ENCODE measurements around the gene AK1. TPM values are rescaled to one million over a fixed set of nuclear protein-coding genes. Genes with fewer than 3 reads are reported as not detected.

AK1 gene
- total and polyA plus RNA-seq, 2 of the 13 experiments (the other 11 are each of a cell fraction or from before 2014, with no cell fraction given): 19.1 to 32.8 TPM

DNA sequence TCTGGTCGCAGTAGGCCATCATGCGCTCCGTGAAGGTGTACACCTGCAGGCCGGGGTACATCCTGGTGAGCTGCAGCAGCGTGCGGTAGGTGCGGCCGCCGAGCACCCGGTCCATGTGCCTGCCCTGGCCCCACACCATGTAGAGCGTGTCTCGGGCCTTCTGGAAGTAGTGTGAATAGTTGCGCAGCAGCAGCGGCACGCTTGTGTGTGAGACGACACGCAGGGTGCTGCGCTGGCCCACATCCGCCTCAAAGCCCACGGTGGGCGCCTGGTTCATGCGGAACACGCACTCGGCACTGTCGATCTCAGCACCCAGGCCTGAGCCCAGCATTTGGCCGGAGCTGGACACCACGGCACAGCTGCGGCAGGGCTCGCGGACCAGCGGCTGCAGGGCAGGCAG, 34.8 kb upstream of the AK1 start:
- FAIRE-seq: no peak
- 98% methylated on average over 16 of the region's 31 CpGs for WGBS (ENCODE audit: low lambda C conversion rate)
- peaks cover 42% of the 10 kb centered on the region for H3K4me1 ChIP-seq (ENCODE audit: insufficient read depth, low read length)
- no peak for ATAC-seq
- peaks cover 7 to 15% of the 10 kb centered on the region in 2 experiments; a peak in 4 of 5 replicates for H3K36me3 ChIP-seq (replicated peaks in 1 of 2; ENCODE audit: control insufficient read depth in 1 of 2, insufficient read depth in 2 of 2, low read length in 2 of 2)
- no peak overlapping the region for H3K4me2 ChIP-seq (ENCODE audit: low read depth, low read length)
- no peak overlapping the region for H3K9ac ChIP-seq (ENCODE audit: insufficient read depth, low read depth, low read length)
- H3K4me3 ChIP-seq (replicated peaks in 1 of 3; ENCODE audit: insufficient read depth in 1 of 3, low read depth in 2 of 3, low read length in 3 of 3): no peak overlapping the region
- no TSS peak for BruUV-seq (replicated peaks)
- in situ Hi-C loops (cut with HindIII; ENCODE audit: extremely low pct_ligation_motif_present, low pct_unique_long_range_greater_than_20kb) (no loop called here), intact Hi-C loops (cut with micrococcal nuclease; ENCODE audit: unreplicated experiment) (no loop called here)
- no peaks in the 10 kb centered on the region for H4K20me1 ChIP-seq (ENCODE audit: insufficient read depth, low read length)
- H3K79me2 ChIP-seq (ENCODE audit: insufficient read depth, low read length): peaks cover 2% of the 10 kb centered on the region
- ChIA-PET POLR2A (interaction anchor here (2.2 to 7.9 kb wide), 2 partner anchors 8 to 15 kb away, joined by 9 to 78 read pairs; no protein-coding TSS in a partner anchor), CTCF (ENCODE audit: low intra/inter-chr PET ratio, low total read pairs) (no interaction called here)
- H3K9me3 ChIP-seq (ENCODE audit: low read length): no peaks in the 10 kb centered on the region
- H2AFZ ChIP-seq (ENCODE audit: low read length): no peak overlapping the region
- H3K27me3 ChIP-seq (ENCODE audit: control insufficient read depth in 1 of 2, insufficient read depth in 2 of 2, low read length in 2 of 2): no peaks in the 10 kb centered on the region
- H3K27ac ChIP-seq (ENCODE audit: extremely low read length, insufficient read depth, low read length): no peak overlapping the region
- DNase-seq (ENCODE audit: low spot score): no peak
- TF ChIP-seq BHLHE40 (IDR thresholded peaks at IDR 0.05; ENCODE audit: low read length) (no peak), GTF2F1 (IDR thresholded peaks at IDR 0.05; ENCODE audit: low read length) (no peak), RORA (CRISPR knock-in tag; IDR thresholded peaks at IDR 0.05) (no peak), SYNCRIP (IDR thresholded peaks at IDR 0.05; ENCODE audit: insufficient read depth, low read depth, low read length) (no peak), PHF5A (CRISPR knock-in tag; IDR thresholded peaks at IDR 0.05; ENCODE audit: low read depth, unreplicated experiment) (no peak), FOXJ3 (CRISPR knock-in tag; IDR thresholded peaks at IDR 0.05; ENCODE audit: borderline replicate concordance) (no peak), ZFP82 (CRISPR knock-in tag; IDR thresholded peaks at IDR 0.05; ENCODE audit: borderline replicate concordance) (no peak), ZNF33B (CRISPR knock-in tag; IDR thresholded peaks at IDR 0.05) (no peak)
- TF ChIP-seq, protein P1, sequence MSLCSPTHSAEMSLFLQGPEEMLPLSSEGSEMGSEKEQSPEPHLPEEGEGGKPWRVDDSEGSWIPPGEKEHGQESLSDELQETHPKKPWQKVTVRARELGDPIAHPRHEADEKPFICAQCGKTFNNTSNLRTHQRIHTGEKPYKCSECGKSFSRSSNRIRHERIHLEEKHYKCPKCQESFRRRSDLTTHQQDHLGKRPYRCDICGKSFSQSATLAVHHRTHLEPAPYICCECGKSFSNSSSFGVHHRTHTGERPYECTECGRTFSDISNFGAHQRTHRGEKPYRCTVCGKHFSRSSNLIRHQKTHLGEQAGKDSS (CRISPR knock-in tag; IDR thresholded peaks at IDR 0.05; ENCODE audit: borderline replicate concordance, low read depth): no peak
- TF ChIP-seq, protein P2, sequence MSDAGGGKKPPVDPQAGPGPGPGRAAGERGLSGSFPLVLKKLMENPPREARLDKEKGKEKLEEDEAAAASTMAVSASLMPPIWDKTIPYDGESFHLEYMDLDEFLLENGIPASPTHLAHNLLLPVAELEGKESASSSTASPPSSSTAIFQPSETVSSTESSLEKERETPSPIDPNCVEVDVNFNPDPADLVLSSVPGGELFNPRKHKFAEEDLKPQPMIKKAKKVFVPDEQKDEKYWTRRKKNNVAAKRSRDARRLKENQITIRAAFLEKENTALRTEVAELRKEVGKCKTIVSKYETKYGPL (CRISPR knock-in tag; IDR thresholded peaks at IDR 0.05): no peak
- TF ChIP-seq, protein P3, sequence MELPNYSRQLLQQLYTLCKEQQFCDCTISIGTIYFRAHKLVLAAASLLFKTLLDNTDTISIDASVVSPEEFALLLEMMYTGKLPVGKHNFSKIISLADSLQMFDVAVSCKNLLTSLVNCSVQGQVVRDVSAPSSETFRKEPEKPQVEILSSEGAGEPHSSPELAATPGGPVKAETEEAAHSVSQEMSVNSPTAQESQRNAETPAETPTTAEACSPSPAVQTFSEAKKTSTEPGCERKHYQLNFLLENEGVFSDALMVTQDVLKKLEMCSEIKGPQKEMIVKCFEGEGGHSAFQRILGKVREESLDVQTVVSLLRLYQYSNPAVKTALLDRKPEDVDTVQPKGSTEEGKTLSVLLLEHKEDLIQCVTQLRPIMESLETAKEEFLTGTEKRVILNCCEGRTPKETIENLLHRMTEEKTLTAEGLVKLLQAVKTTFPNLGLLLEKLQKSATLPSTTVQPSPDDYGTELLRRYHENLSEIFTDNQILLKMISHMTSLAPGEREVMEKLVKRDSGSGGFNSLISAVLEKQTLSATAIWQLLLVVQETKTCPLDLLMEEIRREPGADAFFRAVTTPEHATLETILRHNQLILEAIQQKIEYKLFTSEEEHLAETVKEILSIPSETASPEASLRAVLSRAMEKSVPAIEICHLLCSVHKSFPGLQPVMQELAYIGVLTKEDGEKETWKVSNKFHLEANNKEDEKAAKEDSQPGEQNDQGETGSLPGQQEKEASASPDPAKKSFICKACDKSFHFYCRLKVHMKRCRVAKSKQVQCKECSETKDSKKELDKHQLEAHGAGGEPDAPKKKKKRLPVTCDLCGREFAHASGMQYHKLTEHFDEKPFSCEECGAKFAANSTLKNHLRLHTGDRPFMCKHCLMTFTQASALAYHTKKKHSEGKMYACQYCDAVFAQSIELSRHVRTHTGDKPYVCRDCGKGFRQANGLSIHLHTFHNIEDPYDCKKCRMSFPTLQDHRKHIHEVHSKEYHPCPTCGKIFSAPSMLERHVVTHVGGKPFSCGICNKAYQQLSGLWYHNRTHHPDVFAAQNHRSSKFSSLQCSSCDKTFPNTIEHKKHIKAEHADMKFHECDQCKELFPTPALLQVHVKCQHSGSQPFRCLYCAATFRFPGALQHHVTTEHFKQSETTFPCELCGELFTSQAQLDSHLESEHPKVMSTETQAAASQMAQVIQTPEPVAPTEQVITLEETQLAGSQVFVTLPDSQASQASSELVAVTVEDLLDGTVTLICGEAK (IDR thresholded peaks at IDR 0.05): no peak
- TF ChIP-seq, protein P3 (CRISPR knock-in tag; IDR thresholded peaks at IDR 0.05): no peak
- TF ChIP-seq, protein P4, sequence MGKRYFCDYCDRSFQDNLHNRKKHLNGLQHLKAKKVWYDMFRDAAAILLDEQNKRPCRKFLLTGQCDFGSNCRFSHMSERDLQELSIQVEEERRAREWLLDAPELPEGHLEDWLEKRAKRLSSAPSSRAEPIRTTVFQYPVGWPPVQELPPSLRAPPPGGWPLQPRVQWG (CRISPR knock-in tag; IDR thresholded peaks at IDR 0.05; ENCODE audit: borderline replicate concordance, low read depth): no peak

All from HepG2 (cell line).